Stomach smooth muscle (tissue), 2 donors: ENCODE data around the gene CNTRL.
"Not testable (repeated sequence)": the region's sequence is repeated elsewhere in the genome, so short reads cannot be mapped to it uniquely, and the experiment has no call there.

Source experiments
- H3K27ac ChIP-seq: one replicate; pipeline ENCODE4 v1.7.0; 2013; ENCODE audit warnings: mild to moderate bottlenecking, low read length, inconsistent platforms
- H3K27me3 ChIP-seq, 2 donors: one replicate each; pipeline ENCODE4 v1.7.0; 2013; ENCODE audit warnings: low read length in 2 of 2; ENCODE audit not compliant: insufficient read depth in 2 of 2, control insufficient read depth in 1 of 2
- H3K36me3 ChIP-seq, 2 donors: one replicate each; pipeline ENCODE4 v1.7.0; 2013; ENCODE audit warnings: low read length in 2 of 2; ENCODE audit not compliant: control insufficient read depth in 2 of 2, insufficient read depth in 2 of 2
- H3K4me1 ChIP-seq: one replicate; pipeline ENCODE4 v1.7.0; 2013; ENCODE audit warnings: low read length; ENCODE audit not compliant: control insufficient read depth, insufficient read depth
- H3K4me3 ChIP-seq, 2 donors: one replicate each; pipeline ENCODE4 v1.7.0; 2013; ENCODE audit warnings: low read length in 2 of 2
- H3K9ac ChIP-seq, 2 donors: one replicate each; pipeline ENCODE4 v1.7.0; 2013; ENCODE audit warnings: low read length in 2 of 2, mild to moderate bottlenecking in 1 of 2
- H3K9me3 ChIP-seq, 2 donors: one replicate each; pipeline ENCODE4 v1.7.0; 2013; ENCODE audit warnings: low read length in 2 of 2; ENCODE audit not compliant: control insufficient read depth in 2 of 2
- donor health status: healthy.
- donor health status: Pancreatic carcinoma.

Gene CNTRL

DNA sequence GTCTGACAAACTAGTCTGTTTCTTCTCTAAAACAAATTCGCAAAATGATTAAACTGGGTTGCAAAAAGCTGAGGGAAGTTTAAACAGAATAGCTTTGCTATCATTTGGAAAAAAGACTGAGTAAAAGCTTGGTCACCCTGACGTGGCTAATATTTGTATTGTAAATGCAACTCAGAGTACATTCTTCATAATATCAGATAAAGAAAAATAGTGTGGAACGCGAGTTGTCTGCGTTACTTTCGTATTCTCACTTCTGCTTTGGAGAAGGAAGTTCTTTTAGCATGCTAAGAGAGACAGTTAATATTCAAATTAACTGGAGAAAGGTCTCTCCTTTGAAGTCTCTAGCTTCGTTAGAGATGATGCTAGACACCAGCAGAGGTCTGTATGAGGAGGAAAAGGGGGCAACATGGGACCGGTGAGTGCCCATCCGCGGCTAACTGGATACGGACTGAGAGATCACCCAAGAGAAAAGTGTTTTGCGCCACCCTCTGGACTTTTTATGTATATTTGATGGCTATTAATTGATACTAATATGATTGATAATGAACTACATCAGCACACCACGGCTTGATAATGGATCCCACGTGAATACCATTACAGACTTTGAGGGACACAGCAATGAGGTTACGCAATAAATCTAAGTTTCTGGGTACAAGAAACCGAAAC is 2.9 kb upstream of the CNTRL start:
- peak overlapping the region; percentile 52 to 66 for H3K4me3 ChIP-seq
- H3K9me3 ChIP-seq, result no peaks in the 10 kb centered on the region
- H3K36me3 ChIP-seq, result no peaks in the 10 kb centered on the region
- no peak overlapping the region for H3K9ac ChIP-seq
- H3K27ac ChIP-seq, result peak overlapping the region; percentile 1
- no peaks in the 10 kb centered on the region for H3K27me3 ChIP-seq
- peaks cover 11% of the 10 kb centered on the region for H3K4me1 ChIP-seq

DNA sequence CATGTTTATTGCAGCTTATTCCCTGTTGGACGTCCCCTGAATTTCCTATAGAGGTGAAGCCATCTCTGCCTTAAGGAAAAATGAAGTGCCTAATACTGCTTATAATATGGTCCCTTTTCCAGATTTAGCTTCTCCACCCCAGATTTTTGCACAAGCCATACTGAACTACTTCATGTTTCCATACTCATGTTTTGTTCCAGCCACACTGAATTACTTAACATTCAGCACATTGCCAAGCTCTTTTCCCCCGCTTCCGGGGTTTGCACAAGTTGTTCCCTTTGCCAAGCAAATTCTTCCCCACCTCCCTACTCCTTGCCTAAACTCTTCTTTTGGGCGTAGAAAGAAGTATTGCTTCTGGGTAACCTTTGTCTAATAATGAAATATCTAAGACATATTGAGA is 1.7 kb upstream of the CNTRL start:
- no peaks in the 10 kb centered on the region for H3K36me3 ChIP-seq
- H3K4me1 ChIP-seq, result peaks cover 11% of the 10 kb centered on the region
- no peak overlapping the region for H3K9ac ChIP-seq
- no peak overlapping the region for H3K4me3 ChIP-seq
- no peaks in the 10 kb centered on the region for H3K27me3 ChIP-seq
- no peak overlapping the region for H3K27ac ChIP-seq
- H3K9me3 ChIP-seq, result no peaks in the 10 kb centered on the region

DNA sequence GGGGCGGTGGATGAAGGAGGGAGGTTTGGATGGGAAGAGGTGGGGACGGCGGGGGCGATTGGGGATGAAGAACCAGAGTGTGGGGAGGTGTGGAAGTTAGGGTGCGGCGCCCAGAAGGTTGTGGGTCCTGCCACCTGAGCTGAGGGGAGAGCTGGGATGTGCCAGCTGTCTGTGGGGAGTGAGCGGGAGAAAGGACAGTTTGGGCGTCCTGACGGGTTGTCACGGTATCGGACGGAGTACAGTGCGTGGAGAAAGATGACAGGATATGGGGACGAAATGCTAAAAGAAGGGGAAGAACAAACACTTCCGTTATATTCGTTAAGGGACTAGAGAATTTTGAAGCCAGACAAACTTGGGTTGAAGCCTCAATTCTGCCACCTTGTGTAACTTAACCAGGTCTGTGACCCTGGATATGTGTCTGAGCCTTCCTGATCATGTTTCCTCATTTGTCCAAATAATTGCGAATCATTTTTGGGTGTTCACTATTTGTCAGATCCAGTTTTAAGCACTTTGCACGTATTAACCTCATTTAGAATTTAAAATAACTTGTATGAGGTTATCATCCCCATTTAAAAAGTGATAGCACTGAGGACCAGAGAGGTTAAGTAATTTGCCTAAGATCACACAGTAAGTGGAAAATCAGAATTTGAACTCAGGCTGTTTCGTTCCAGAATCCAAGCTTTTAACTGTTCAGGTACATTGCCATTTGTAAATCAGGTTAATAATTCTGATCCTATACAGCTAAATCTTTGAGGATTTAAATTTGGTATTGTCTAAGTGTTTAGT is 689 bp downstream of the CNTRL start:
- no peaks in the 10 kb centered on the region for H3K27me3 ChIP-seq
- no peaks in the 10 kb centered on the region for H3K36me3 ChIP-seq
- H3K9me3 ChIP-seq, result no peaks in the 10 kb centered on the region
- H3K27ac ChIP-seq, result peak overlapping the region; percentile 88
- peak overlapping the region; percentile 63 to 90 for H3K9ac ChIP-seq
- H3K4me1 ChIP-seq, result peaks cover 11% of the 10 kb centered on the region
- H3K4me3 ChIP-seq, result peak overlapping the region; percentile 76 to 85

DNA sequence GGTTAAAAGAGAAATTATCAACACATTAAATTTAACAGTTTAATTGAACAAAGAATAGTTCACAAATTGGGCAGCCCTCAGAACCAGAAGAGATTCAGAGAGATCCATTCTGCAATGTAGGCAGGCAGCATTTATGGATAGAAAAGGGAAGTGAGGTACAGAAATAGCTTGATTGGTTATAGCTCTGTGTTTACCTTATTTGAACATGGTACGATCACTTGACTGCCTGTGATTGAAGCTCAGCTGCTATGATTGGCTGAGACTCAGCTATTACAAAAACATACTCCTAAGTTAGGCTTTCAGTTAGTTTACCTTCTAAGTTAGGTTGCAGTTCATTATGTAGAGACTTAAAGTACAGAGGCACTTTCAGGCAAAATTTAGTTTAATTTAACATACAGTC is 7.3 kb downstream of the CNTRL start:
- Histone ChIP-seq H3K27me3 (no peaks in the 10 kb centered on the region), H3K4me3 (no peak overlapping the region)

DNA sequence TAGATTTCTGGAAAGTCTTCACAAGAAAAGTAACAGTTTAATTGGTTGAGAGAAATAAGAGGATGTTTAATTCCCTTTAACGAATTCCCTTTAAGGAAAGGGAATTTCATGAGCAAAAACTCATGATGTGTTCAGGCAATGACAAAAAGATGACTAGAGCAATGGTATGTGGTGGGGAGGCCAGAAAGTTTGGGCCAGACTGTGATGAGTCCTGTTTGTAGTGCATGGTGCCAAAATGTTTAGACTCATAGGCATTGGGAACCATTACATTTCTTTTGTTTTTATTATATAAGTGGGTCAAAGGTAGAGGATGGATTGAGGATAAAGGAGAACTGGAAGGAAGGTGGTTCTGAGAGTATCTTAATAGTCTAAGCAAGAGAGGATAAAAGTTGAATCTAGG is 10.9 kb downstream of the CNTRL start:
- Histone ChIP-seq H3K27me3 (no peaks in the 10 kb centered on the region), H3K36me3 (peaks cover 0 to 6% of the 10 kb centered on the region in 2 donors), H3K9me3 (no peaks in the 10 kb centered on the region)

More for the DNA sequence above, 7.3 kb downstream of the CNTRL start:
- H3K9ac ChIP-seq, result no peak overlapping the region
- no peaks in the 10 kb centered on the region for H3K4me1 ChIP-seq
- H3K36me3 ChIP-seq, result peaks cover 0 to 6% of the 10 kb centered on the region in 2 donors
- no peaks in the 10 kb centered on the region for H3K9me3 ChIP-seq
- no peak overlapping the region for H3K27ac ChIP-seq

DNA sequence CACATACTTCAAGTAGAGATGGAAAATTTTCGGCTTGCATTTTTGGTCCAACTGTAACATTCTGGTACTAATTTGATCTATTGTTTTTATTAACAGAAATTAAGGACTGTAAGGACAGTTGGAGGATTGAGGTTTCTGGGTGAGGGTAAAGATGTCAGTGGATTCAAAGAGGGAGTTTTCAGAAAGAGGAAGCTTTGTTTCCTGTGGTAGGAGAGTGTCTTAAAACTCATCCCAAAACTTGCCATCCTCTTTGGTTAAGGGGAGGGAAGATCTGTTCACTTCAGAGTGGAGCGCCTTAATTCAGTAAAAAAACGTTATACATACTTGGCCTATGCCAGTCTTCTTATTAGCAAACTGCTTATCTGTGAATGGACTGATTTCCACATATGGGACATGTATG is 13.8 kb downstream of the CNTRL start:
- no peaks in the 10 kb centered on the region for H3K9me3 ChIP-seq
- no peak overlapping the region for H3K9ac ChIP-seq
- no peaks in the 10 kb centered on the region for H3K27me3 ChIP-seq
- H3K4me3 ChIP-seq, result no peak overlapping the region
- H3K36me3 ChIP-seq, result peaks cover 0 to under 1% of the 10 kb centered on the region in 2 donors
- no peak overlapping the region for H3K27ac ChIP-seq
- no peaks in the 10 kb centered on the region for H3K4me1 ChIP-seq

More for the DNA sequence above, 10.9 kb downstream of the CNTRL start:
- Histone ChIP-seq H3K27ac (no peak overlapping the region), H3K9ac (no peak overlapping the region), H3K4me3 (no peak overlapping the region), H3K4me1 (no peaks in the 10 kb centered on the region)

DNA sequence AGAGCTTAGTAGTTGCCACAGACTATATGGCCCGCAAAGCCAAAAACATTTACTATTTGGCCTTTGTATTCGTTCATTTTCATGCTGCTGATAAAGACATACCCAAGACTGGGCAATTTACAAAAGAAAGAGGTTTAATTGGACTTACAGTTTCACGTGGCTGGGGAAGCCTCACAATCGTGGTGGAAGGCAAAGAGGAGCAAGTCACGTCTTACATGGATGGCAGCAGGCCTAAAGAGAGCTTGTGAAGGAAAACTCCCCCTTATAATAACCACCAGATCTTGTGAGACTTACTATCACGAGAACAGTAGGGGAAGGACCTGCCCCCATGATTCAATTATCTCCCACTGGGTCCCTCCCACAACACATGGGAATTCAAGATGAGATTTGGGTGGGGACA is 16.0 kb downstream of the CNTRL start:
- H3K4me1 ChIP-seq, H3K36me3 ChIP-seq, H3K27ac ChIP-seq, H3K27me3 ChIP-seq, H3K4me3 ChIP-seq, H3K9me3 ChIP-seq, H3K9ac ChIP-seq: not testable (repeated sequence)

DNA sequence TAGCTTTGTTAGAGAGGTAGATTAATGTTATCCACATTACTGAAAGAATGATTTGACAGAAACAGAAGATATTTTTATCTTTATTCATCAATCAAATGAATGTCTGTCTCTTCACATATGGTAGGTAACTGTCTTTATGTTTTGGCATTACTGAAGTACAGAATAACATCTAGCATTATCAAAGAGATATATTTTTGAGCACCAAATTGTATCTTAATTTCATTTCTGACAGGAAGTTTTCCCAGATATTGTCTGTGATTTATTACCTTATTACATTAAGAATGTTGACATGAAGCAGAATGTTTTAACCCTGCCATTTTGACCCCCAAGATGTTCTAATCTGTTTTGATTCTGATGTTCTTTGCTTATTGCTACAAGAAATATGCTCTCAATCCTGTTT is 20.3 kb downstream of the CNTRL start:
- Histone ChIP-seq H3K27ac (no peak overlapping the region), H3K9me3 (no peaks in the 10 kb centered on the region), H3K4me1 (no peaks in the 10 kb centered on the region), H3K27me3 (no peaks in the 10 kb centered on the region), H3K9ac (no peak overlapping the region), H3K4me3 (no peak overlapping the region), H3K36me3 (peaks cover 4 to 8% of the 10 kb centered on the region in 2 donors)

DNA sequence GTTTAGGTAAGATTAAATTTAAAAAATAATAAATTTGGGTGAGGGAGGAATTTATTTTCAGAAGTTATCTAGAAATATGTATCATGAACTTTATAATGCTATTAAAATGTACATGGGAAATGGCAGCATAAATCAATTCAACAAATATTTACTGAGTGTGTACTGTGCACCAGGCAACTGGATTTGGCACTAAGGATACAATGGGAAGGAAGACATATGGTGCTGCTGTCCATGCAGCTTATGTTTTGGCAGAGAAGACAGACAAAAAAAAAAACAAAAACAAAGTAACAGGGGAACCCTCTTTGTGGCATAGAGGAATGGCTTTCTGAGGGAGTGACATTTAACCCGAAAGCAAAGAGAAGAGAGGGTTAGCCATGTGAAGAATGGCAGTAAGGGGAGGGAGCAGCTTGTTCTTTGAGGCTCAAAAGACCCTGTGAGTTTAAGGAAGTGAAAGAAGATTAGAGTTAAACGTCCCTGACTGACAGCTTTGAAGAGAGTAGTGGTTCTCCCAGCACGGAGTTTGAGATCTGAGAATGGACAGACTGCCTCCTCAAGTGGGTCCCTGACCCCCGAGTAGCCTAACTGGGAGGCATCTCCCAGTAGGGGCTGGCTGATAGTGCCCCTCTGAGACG is 23.9 kb downstream of the CNTRL start:
- peaks cover 2 to 8% of the 10 kb centered on the region in 2 donors for H3K36me3 ChIP-seq
- no peaks in the 10 kb centered on the region for H3K9me3 ChIP-seq
- H3K9ac ChIP-seq, result no peak overlapping the region
- no peak overlapping the region for H3K27ac ChIP-seq
- H3K4me3 ChIP-seq, result no peak overlapping the region
- H3K27me3 ChIP-seq, result no peaks in the 10 kb centered on the region
- H3K4me1 ChIP-seq, result no peaks in the 10 kb centered on the region

DNA sequence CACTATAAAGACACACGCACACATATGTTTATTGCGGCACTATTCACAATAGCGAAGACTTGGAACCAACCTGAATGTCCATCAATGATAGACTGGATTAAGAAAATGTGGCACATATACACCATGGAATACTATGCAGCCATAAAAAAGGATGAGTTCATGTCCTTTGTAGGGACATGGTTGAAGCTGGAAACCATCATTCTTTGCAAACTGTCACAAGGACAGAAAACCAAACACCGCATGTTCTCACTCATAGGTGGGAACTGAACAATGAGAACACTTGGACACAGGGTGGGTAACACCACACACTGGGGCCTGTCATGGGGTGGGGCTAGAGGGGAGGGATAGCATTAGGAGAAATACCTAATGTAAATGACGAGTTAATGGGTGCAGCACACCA is 29.3 kb downstream of the CNTRL start:
- not testable (repeated sequence) for H3K27me3 ChIP-seq, H3K4me3 ChIP-seq, H3K9me3 ChIP-seq, H3K27ac ChIP-seq, H3K9ac ChIP-seq, H3K4me1 ChIP-seq, H3K36me3 ChIP-seq

DNA sequence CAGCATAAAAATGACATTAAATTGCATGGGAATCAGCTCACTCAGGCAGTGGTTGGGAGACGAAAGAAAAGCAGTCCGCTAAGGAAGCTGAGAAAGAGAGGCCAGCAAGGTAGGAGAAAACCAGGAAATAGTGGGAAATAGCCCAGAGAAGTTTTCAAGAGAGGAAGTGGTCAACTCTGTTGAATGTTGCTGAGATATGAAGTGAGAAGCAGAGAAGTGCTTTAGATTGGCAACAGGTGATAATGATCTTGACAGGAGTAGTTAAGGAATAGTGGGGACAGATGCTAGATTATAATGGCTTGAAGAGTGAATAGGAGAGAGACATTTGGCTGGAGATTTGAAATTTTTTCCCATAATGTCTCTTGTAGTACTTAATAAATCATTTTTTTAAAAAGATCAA is 30.8 kb downstream of the CNTRL start:
- Histone ChIP-seq H3K36me3 (no peaks in the 10 kb centered on the region), H3K4me3 (no peak overlapping the region), H3K4me1 (no peaks in the 10 kb centered on the region), H3K27me3 (no peaks in the 10 kb centered on the region), H3K9me3 (no peaks in the 10 kb centered on the region), H3K27ac (no peak overlapping the region), H3K9ac (no peak overlapping the region)
